ENCODE measurements around the gene METAP1D. TPM values are rescaled to one million over a fixed set of nuclear protein-coding genes. Genes with fewer than 3 reads are reported as not detected.

The METAP1D gene
- total RNA-seq, 1 donor from 2014 or later: 4.6 TPM

- H3K9me3 Mint-ChIP-seq (ENCODE audit: low read depth): no peaks in the 10 kb centered on the region
- H3K27me3 Mint-ChIP-seq (ENCODE audit: low read depth): no peaks in the 10 kb centered on the region
- H3K4me1 Mint-ChIP-seq (ENCODE audit: low read depth): peaks cover 8% of the 10 kb centered on the region
- TF ChIP-seq, protein P1, sequence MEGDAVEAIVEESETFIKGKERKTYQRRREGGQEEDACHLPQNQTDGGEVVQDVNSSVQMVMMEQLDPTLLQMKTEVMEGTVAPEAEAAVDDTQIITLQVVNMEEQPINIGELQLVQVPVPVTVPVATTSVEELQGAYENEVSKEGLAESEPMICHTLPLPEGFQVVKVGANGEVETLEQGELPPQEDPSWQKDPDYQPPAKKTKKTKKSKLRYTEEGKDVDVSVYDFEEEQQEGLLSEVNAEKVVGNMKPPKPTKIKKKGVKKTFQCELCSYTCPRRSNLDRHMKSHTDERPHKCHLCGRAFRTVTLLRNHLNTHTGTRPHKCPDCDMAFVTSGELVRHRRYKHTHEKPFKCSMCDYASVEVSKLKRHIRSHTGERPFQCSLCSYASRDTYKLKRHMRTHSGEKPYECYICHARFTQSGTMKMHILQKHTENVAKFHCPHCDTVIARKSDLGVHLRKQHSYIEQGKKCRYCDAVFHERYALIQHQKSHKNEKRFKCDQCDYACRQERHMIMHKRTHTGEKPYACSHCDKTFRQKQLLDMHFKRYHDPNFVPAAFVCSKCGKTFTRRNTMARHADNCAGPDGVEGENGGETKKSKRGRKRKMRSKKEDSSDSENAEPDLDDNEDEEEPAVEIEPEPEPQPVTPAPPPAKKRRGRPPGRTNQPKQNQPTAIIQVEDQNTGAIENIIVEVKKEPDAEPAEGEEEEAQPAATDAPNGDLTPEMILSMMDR (IDR thresholded peaks at IDR 0.05): no peak
- H3K36me3 Mint-ChIP-seq (ENCODE audit: low read depth): no peaks in the 10 kb centered on the region
- H3K4me3 Mint-ChIP-seq (ENCODE audit: unreplicated experiment): no peak overlapping the region
- no peak overlapping the region for H3K27ac Mint-ChIP-seq (ENCODE audit: unreplicated experiment)
- no peak for DNase-seq (ENCODE audit: low spot score)
These were observed 120.4 kb downstream of the METAP1D start for GRCh38 chr2:172120118-172120517.

DNA sequence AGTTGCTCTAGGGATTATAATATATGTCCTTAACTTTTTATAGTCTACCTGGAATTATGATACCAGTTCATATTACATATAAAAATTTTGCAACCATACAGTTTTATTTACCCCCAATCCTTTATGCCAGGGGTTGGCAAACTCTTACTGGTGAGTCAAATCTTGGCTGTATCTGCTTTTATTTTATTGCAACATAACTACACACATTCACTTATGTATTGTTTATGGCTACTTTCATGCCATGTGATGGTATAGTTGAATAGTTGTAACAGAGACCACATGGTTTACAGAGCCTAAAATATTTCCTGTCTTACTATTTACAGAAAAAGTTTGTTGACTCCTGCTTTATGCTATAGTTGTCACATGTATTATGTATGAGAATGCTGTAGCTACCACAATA is 128.7 kb downstream of the METAP1D start:
- no peaks in the 10 kb centered on the region for H3K4me1 Mint-ChIP-seq (ENCODE audit: low read depth)
- H3K27me3 Mint-ChIP-seq (ENCODE audit: low read depth): no peaks in the 10 kb centered on the region
- no peaks in the 10 kb centered on the region for H3K36me3 Mint-ChIP-seq (ENCODE audit: low read depth)
- no peak overlapping the region for H3K27ac Mint-ChIP-seq (ENCODE audit: unreplicated experiment)
- H3K9me3 Mint-ChIP-seq (ENCODE audit: low read depth): peaks cover 4% of the 10 kb centered on the region
- DNase-seq (ENCODE audit: low spot score): no peak
- H3K4me3 Mint-ChIP-seq (ENCODE audit: unreplicated experiment): no peak overlapping the region
- TF ChIP-seq, protein P1 (IDR thresholded peaks at IDR 0.05): no peak

- no peak for DNase-seq (ENCODE audit: low spot score)
- H3K36me3 Mint-ChIP-seq (ENCODE audit: low read depth): no peaks in the 10 kb centered on the region
- no peak overlapping the region for H3K27ac Mint-ChIP-seq (ENCODE audit: unreplicated experiment)
- peaks cover 4% of the 10 kb centered on the region for H3K9me3 Mint-ChIP-seq (ENCODE audit: low read depth)
- no peaks in the 10 kb centered on the region for H3K4me1 Mint-ChIP-seq (ENCODE audit: low read depth)
- no peaks in the 10 kb centered on the region for H3K27me3 Mint-ChIP-seq (ENCODE audit: low read depth)
- H3K4me3 Mint-ChIP-seq (ENCODE audit: unreplicated experiment): no peak overlapping the region
- TF ChIP-seq, protein P1 (IDR thresholded peaks at IDR 0.05): no peak
These were observed 129.7 kb downstream of the METAP1D start for GRCh38 chr2:172129404-172129803.

Other genes with a start within 250 kb of the METAP1D start
- 18.2 to 30.6 TPM (median 19.0 TPM) in 3 replicates for gene SLC25A12, start 105.7 kb upstream of the METAP1D start, total RNA-seq
- 37.9 to 64.0 TPM (median 38.1 TPM) in 3 replicates for gene HAT1, start 77.5 kb upstream of the METAP1D start, total RNA-seq
- gene DLX1, start 85.6 kb downstream of the METAP1D start, total RNA-seq: 6.7 to 34.2 TPM (median 7.1 TPM) in 3 replicates
- 5.2 to 29.1 TPM (median 5.7 TPM) in 3 replicates for gene DLX2, start 102.9 kb downstream of the METAP1D start, total RNA-seq